ENCODE data around the gene GNL1. TPM values are rescaled to one million over a fixed set of nuclear protein-coding genes. Genes with fewer than 3 reads are reported as not detected.

GNL1 gene
- total and polyA plus RNA-seq, 9 of the 15 experiments (the other 6 are each of a cell fraction or from before 2014, with no cell fraction given), result 0.73 to 112 (median 58.0) TPM

DNA sequence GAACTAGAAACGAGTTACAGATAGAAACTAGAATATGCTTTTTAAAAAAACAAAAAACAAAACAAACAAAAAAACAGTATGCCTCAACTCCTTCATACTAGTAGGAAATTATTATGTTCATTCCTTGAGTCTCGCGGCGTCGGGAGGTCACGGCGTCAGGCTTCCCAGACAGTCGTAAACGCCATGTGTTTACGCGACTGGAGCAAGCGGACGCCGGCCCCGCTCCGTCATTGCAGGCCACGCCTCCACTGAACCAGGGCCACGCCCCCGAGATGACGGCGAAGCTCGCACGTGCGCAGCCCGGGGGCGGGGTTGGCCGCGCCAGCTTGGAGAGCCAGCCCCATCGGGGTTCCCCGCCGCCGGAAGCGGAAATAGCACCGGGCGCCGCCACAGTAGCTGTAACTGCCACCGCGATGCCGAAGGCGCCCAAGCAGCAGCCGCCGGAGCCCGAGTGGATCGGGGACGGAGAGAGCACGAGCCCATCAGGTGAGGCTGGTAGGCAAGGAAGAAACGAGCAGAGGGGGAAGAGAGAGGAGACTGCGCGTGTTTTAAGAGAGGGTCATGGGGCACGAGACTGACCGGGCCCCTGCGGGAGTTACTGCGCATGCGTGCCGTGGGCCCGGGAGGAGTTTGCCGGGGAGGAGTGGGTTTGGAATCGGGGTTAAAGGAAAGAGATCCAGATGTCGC lies 14.9 kb upstream of the GNL1 start, which contains the start of gene ABCF1 (continued):
- peak; percentile 99 for TF ChIP-seq RBFOX2 (IDR thresholded peaks at IDR 0.05; ENCODE audit: low read depth, low read length)
- TF ChIP-seq HMG20A (CRISPR knock-in tag; conservative IDR thresholded peaks at IDR 0.05), result no peak
- TF ChIP-seq UBTF (IDR thresholded peaks at IDR 0.05; ENCODE audit: borderline replicate concordance in 1 of 2, low read depth in 2 of 2, low read length in 2 of 2), result no peak
- TF ChIP-seq U2AF1 (optimal IDR thresholded peaks at IDR 0.05; ENCODE audit: low read depth, low read length), result no peak
- peak in 1 of 2 experiments; percentile 12; a peak in 1 of 4 replicates for TF ChIP-seq ARNT (IDR thresholded peaks at IDR 0.05)
- TF ChIP-seq ARID3A (IDR thresholded peaks at IDR 0.05; ENCODE audit: borderline replicate concordance, low read depth, low read length), result no peak
- no peak for TF ChIP-seq ZFP91 (CRISPR knock-in tag; IDR thresholded peaks at IDR 0.05)
- 0 out of 2 replicates have a peak, but pooled peaks have one; percentile 53 for TF ChIP-seq NFIC (IDR thresholded peaks at IDR 0.05)
- peak; percentile 84 for TF ChIP-seq SIN3B (IDR thresholded peaks at IDR 0.05; ENCODE audit: low read depth)
- peak; percentile 86 for TF ChIP-seq BRD4 (IDR thresholded peaks at IDR 0.05)
- TF ChIP-seq, protein P1, sequence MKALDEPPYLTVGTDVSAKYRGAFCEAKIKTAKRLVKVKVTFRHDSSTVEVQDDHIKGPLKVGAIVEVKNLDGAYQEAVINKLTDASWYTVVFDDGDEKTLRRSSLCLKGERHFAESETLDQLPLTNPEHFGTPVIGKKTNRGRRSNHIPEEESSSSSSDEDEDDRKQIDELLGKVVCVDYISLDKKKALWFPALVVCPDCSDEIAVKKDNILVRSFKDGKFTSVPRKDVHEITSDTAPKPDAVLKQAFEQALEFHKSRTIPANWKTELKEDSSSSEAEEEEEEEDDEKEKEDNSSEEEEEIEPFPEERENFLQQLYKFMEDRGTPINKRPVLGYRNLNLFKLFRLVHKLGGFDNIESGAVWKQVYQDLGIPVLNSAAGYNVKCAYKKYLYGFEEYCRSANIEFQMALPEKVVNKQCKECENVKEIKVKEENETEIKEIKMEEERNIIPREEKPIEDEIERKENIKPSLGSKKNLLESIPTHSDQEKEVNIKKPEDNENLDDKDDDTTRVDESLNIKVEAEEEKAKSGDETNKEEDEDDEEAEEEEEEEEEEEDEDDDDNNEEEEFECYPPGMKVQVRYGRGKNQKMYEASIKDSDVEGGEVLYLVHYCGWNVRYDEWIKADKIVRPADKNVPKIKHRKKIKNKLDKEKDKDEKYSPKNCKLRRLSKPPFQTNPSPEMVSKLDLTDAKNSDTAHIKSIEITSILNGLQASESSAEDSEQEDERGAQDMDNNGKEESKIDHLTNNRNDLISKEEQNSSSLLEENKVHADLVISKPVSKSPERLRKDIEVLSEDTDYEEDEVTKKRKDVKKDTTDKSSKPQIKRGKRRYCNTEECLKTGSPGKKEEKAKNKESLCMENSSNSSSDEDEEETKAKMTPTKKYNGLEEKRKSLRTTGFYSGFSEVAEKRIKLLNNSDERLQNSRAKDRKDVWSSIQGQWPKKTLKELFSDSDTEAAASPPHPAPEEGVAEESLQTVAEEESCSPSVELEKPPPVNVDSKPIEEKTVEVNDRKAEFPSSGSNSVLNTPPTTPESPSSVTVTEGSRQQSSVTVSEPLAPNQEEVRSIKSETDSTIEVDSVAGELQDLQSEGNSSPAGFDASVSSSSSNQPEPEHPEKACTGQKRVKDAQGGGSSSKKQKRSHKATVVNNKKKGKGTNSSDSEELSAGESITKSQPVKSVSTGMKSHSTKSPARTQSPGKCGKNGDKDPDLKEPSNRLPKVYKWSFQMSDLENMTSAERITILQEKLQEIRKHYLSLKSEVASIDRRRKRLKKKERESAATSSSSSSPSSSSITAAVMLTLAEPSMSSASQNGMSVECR (CRISPR knock-in tag; IDR thresholded peaks at IDR 0.05), result peak; percentile 99
- 0 out of 2 replicates have a peak, but pooled peaks have one; percentile 61 for TF ChIP-seq HOMEZ (CRISPR knock-in tag; IDR thresholded peaks at IDR 0.05)
- no peak for TF ChIP-seq ZBTB8A (IDR thresholded peaks at IDR 0.05; ENCODE audit: partially characterized antibody)
- 0 out of 2 replicates have a peak, but pooled peaks have one; percentile 8 for TF ChIP-seq BCOR (IDR thresholded peaks at IDR 0.05)
- peak; percentile 87 for TF ChIP-seq SMAD1 (IDR thresholded peaks at IDR 0.05; ENCODE audit: low read depth, low read length, partially characterized antibody)

Measured in K562 (cell line).